Prostate gland (tissue), 2 donors: Measurements from ENCODE around the gene SPSB2. TPM values are rescaled to one million over a fixed set of nuclear protein-coding genes. Genes with fewer than 3 reads are reported as not detected.

Source experiments
- DNase-seq: peaks from one replicate; pipeline ENCODE4 v3.0.0-alpha.2; 2019; ENCODE audit warnings: low spot score
- H3K27ac ChIP-seq, 2 donors: fragments of 200-600 bp; sonication (generic); 2 replicates each; pipeline ENCODE4 v1.5.1; 2017 to 2019
- H3K27me3 ChIP-seq: fragments of 200-600 bp; sonication (generic); replicated peaks from 2 replicates; pipeline ENCODE4 v1.5.1; 2019; ENCODE audit not compliant: insufficient read depth
- H3K36me3 ChIP-seq, 2 donors: fragments of 200-600 bp; sonication (generic); 1 replicate in 1 of 2; 2 replicates in 1 of 2; pipeline versions ENCODE4 v1.5.1 to v1.8.1; 2017 to 2019
- H3K4me1 ChIP-seq: fragments of 200-600 bp; sonication (generic); replicated peaks from 2 replicates; pipeline ENCODE4 v1.5.1; 2019
- H3K4me3 ChIP-seq, 2 donors: fragments of 200-600 bp; sonication (generic); 2 replicates each; pipeline ENCODE4 v1.5.1; 2017 to 2019
- H3K9me3 ChIP-seq: fragments of 200-600 bp; sonication (generic); 2 replicates; pipeline ENCODE4 v1.5.1; 2017
- POLR2A ChIP-seq: fragments of 450-650 bp; IDR thresholded peaks from one replicate; pipeline ENCODE4 v1.6.1; 2016; ENCODE audit warnings: antibody characterized with exemption, mild to moderate bottlenecking
- POLR2AphosphoS5 ChIP-seq: sonication (generic); formaldehyde crosslinking; IDR thresholded peaks from one replicate; pipeline ENCODE4 v1.6.1; 2017; ENCODE audit warnings: antibody characterized with exemption
- WGBS: methylation state at CpG from one replicate; pipeline ENCODE4 v1.1.5; 2018; 5-methylcytosine and 5-hydroxymethylcytosine counted together
- intact Hi-C: fragments of 100-400 bp; cut with DNase I; formaldehyde crosslinking; loops from one replicate; pipeline ENCODE4 v1.14.2; 2022
- total RNA-seq, 2 donors: library from RNA; depleted of rRNA; stranded (reverse); fragments of >200 nt; gene quantifications; one replicate each; pipeline ENCODE4 v1.1.0, GENCODE V29; 2016
- TF ChIP-seq, protein P1 (sequence below), 4 experiments: fragments of 200-600 bp in 2 of 4; fragments of 450-650 bp in 2 of 4; sonication (generic) in 2 of 4; IDR thresholded peaks; 1 replicate in 3 of 4; 2 replicates in 1 of 4; pipeline ENCODE4 v1.5.1; 2016 to 2019; ENCODE audit warnings: antibody characterized with exemption in 4 of 4, mild to moderate bottlenecking in 2 of 4, moderate library complexity in 2 of 4

The SPSB2 gene
- total RNA-seq, 2 donors from 2014 or later: 12.7 to 23.5 TPM

DNA sequence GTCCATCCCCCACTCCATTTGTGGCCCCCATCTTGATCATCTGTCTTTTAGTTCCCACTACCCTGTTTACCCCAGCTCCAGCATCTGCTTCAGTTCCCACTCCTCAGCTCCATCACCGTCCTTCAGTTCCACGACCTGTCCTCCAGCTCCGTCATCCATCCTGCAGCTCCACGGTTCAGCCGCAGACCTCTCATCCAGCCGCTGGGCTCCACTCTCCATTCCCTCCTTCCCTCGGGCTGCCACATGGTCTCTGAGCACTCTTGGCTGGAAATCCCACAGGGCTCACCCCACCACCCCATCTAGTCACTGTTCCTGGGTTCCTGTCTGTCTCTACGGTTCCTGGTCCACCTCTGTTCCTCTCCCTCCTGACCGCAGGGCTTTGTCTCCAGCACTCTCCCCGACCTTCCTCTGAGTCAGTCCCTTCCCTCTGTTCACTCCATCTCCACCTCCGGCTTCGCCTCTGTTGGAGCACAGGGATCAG, 48.2 kb downstream of the SPSB2 start:
- Histone ChIP-seq H3K36me3 (no peaks in the 10 kb centered on the region), H3K9me3 (no peaks in the 10 kb centered on the region), H3K4me3 (no peak overlapping the region), H3K4me1 (no peaks in the 10 kb centered on the region), H3K27me3 (no peaks in the 10 kb centered on the region), H3K27ac (no peak overlapping the region)
- DNase-seq: no peak
- TF ChIP-seq POLR2A (no peak), POLR2AphosphoS5 (no peak)
- TF ChIP-seq, protein P1, sequence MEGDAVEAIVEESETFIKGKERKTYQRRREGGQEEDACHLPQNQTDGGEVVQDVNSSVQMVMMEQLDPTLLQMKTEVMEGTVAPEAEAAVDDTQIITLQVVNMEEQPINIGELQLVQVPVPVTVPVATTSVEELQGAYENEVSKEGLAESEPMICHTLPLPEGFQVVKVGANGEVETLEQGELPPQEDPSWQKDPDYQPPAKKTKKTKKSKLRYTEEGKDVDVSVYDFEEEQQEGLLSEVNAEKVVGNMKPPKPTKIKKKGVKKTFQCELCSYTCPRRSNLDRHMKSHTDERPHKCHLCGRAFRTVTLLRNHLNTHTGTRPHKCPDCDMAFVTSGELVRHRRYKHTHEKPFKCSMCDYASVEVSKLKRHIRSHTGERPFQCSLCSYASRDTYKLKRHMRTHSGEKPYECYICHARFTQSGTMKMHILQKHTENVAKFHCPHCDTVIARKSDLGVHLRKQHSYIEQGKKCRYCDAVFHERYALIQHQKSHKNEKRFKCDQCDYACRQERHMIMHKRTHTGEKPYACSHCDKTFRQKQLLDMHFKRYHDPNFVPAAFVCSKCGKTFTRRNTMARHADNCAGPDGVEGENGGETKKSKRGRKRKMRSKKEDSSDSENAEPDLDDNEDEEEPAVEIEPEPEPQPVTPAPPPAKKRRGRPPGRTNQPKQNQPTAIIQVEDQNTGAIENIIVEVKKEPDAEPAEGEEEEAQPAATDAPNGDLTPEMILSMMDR (IDR thresholded peaks at IDR 0.05): no peak
- WGBS: 38% methylated on average over 12 of the region's 12 CpGs
- intact Hi-C loops: loop anchor here (5.0 kb wide), 3 partner anchors 58 to 208 kb away; partner anchors contain the start of genes MLF2 and PTMS

DNA sequence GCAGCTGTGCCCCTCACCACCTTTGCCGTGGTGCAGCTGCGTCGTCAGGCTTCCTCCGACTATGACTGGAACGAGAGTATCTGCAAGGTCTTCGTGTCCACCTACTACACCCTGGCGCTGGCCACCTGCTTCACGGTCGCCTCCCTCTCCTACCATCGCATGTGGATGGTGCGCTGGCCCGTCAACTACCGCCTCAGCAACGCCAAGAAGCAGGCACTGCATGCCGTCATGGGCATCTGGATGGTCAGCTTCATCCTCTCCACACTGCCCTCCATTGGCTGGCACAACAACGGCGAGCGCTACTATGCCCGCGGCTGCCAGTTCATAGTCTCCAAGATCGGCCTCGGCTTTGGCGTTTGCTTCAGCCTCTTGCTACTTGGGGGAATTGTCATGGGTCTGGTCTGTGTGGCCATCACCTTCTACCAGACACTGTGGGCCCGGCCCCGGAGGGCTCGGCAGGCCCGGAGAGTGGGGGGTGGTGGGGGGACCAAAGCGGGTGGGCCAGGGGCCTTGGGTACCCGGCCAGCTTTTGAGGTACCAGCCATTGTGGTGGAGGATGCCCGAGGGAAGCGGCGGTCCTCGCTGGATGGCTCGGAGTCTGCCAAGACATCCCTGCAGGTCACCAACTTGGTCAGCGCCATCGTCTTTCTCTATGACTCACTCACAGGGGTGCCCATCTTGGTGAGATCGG, 48.9 kb downstream of the SPSB2 start:
- H3K4me1 ChIP-seq: no peaks in the 10 kb centered on the region
- TF ChIP-seq POLR2AphosphoS5: no peak
- TF ChIP-seq, protein P1 (IDR thresholded peaks at IDR 0.05): no peak
- no peak for TF ChIP-seq POLR2A
- no peaks in the 10 kb centered on the region for H3K27me3 ChIP-seq
- WGBS: 83% methylated on average over 37 of the region's 37 CpGs
- no peaks in the 10 kb centered on the region for H3K36me3 ChIP-seq
- DNase-seq: no peak
- H3K9me3 ChIP-seq: no peaks in the 10 kb centered on the region
- H3K4me3 ChIP-seq: no peak overlapping the region
- H3K27ac ChIP-seq: no peak overlapping the region
- intact Hi-C loops: no loop called here

DNA sequence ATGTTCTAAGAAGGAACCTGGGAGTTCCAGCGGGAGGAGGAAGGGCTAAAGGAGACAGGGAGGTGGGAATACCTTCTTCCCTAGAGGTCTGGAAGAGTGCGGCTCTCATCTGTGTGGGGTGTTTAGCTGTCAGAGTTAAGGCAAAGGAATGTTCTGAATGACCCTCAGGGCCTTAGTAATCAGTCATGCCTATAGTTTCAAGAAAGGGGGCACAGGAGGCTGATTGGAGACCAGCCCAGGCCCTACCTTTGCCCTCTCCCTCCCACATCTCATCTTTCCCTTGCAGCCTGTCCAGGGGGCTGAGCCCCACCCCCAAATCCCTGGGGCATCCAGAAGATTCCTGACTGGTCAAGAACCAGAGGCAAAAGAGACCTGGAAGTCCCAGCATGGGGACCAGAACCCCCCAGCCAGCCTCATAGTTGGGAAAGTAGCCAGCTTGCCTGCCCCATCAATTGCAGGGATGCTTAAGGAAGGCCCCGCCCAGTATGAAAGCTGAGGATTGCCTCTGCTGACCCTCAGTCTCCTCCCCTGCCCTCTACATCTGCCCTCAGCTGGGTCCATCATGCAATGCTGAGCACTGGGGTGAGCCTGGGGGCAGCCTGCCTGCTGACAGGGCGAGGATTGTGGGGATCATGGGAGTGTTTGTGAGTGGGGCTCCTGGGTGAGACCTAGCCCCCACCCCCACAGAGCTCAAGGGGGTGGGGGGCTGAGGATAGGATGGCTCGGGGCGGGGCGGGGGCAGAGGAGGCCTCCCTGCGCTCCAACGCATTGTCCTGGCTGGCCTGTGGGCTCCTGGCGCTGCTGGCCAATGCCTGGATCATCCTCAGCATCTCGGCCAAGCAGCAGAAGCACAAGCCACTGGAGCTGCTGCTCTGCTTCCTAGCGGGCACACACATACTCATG, 49.7 kb downstream of the SPSB2 start:
- H3K27ac ChIP-seq: no peak overlapping the region
- TF ChIP-seq, protein P1 (IDR thresholded peaks at IDR 0.05): no peak
- no peak for TF ChIP-seq POLR2AphosphoS5
- no peak for TF ChIP-seq POLR2A
- no peaks in the 10 kb centered on the region for H3K9me3 ChIP-seq
- H3K4me3 ChIP-seq: no peak overlapping the region
- no peaks in the 10 kb centered on the region for H3K36me3 ChIP-seq
- WGBS: 78% methylated on average over 11 of the region's 12 CpGs
- no peak for DNase-seq
- H3K27me3 ChIP-seq: no peaks in the 10 kb centered on the region
- intact Hi-C loops: no loop called here
- H3K4me1 ChIP-seq: no peaks in the 10 kb centered on the region

DNA sequence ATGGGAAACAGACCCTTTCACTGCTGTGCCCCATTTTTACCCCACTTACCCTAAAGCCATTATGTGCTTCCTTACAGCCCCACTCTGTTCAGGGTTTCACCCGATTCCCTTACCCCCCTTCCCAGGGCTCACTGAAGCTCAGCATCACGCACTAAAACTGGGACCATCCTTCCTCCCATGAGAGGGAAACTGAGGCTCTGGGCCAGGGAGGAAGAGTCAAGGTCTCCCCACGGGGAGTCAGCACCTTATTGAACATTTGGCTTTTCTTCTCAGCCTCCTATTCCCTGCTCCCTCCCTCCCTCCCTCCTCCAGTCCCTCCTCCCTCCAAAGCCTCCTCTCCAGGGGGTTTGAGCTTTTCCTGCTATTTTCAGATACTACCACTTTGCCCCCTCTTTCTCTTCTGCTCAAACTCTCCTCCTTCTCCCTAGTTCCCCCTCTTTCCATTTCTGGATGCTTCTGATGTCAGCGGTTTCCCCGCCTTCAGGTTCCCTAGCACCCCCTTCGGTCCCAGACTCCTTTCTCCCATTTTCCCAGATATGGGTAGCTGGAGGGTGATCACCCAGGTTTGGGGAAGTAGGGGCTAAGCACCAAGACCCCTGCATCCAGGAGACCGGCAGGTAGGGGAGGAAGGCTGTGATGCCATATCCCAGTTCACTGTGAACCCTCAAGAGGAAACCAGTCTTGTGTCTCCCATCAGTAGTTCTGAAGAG, 50.5 kb downstream of the SPSB2 start:
- Histone ChIP-seq H3K9me3 (no peaks in the 10 kb centered on the region), H3K36me3 (no peaks in the 10 kb centered on the region), H3K27me3 (no peaks in the 10 kb centered on the region), H3K4me3 (no peak overlapping the region), H3K4me1 (no peaks in the 10 kb centered on the region), H3K27ac (no peak overlapping the region)
- TF ChIP-seq POLR2AphosphoS5 (no peak), POLR2A (no peak)
- TF ChIP-seq, protein P1 (IDR thresholded peaks at IDR 0.05): no peak
- 55% methylated on average over 7 of the region's 7 CpGs for WGBS
- intact Hi-C loops: no loop called here
- DNase-seq: no peak
